Astrocyte of the spinal cord (primary cell): ENCODE data around the gene IGFALS.

Source experiments
- DNase-seq: peaks from one replicate; pipeline ENCODE4 v3.0.0; 2011; ENCODE audit warnings: low read depth, low spot score
- H3K4me3 ChIP-seq: 2 replicates; pipeline ENCODE4 v1.5.1; 2011; ENCODE audit warnings: low read depth, mild to moderate bottlenecking, low read length, moderate library complexity
- in situ Hi-C: cut with HindIII; loops from 2 replicates; pipeline ENCODE4 v1.10.0; 2017; ENCODE audit warnings: low sequenced_read_pairs
- TF ChIP-seq, protein P1 (sequence below): IDR thresholded peaks from 2 replicates; pipeline ENCODE4 v1.5.1; 2012; ENCODE audit warnings: low read depth, mild to moderate bottlenecking, low read length, inconsistent platforms

Gene IGFALS

DNA sequence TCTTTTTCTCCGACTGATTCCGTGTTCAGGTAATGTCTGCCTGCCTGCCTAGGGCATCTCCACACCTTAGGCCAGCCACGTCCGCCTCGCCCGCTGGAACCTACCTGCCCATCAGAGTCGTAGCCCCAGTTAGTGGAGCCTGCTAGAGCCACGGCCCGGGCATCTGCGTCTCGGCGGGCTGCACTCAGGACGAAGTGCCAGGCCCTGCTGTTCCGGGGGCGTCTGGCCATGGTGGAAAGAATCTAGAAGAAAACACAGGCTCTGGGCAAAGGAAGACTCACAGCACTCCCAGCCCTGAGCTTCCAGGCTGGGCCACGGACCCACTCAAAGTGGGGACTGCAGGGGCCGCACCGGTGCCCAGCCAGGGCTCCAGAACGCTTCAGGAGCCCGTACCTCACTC is 12.3 kb downstream of the IGFALS start:
- peak overlapping the region; percentile 71 for H3K4me3 ChIP-seq
- DNase-seq = no peak
- TF ChIP-seq, protein P1, sequence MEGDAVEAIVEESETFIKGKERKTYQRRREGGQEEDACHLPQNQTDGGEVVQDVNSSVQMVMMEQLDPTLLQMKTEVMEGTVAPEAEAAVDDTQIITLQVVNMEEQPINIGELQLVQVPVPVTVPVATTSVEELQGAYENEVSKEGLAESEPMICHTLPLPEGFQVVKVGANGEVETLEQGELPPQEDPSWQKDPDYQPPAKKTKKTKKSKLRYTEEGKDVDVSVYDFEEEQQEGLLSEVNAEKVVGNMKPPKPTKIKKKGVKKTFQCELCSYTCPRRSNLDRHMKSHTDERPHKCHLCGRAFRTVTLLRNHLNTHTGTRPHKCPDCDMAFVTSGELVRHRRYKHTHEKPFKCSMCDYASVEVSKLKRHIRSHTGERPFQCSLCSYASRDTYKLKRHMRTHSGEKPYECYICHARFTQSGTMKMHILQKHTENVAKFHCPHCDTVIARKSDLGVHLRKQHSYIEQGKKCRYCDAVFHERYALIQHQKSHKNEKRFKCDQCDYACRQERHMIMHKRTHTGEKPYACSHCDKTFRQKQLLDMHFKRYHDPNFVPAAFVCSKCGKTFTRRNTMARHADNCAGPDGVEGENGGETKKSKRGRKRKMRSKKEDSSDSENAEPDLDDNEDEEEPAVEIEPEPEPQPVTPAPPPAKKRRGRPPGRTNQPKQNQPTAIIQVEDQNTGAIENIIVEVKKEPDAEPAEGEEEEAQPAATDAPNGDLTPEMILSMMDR = no peak
- in situ Hi-C loops = no loop called here

DNA sequence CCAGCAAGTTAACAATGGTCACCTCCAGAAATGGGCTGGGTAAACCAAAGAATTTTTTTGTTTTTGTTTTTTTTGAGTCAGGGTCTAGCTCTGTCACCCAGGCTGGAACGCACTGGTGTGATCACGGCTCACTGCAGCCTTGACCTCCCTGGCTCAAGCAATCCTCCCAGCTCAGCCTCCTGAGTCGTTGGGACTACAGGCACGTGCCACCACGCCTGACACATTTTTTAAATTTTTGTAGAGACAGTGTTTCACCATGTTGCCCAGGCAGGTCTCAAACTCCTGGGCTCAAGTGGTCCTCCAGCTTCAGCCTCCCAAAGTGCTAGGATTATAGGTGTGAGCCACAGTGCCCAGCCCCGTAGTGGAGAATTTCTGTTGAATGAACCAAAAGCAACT is 12.8 kb downstream of the IGFALS start:
- in situ Hi-C loops = no loop called here
- H3K4me3 ChIP-seq = no peak overlapping the region
- no peak for DNase-seq
- TF ChIP-seq, protein P1 = no peak

DNA sequence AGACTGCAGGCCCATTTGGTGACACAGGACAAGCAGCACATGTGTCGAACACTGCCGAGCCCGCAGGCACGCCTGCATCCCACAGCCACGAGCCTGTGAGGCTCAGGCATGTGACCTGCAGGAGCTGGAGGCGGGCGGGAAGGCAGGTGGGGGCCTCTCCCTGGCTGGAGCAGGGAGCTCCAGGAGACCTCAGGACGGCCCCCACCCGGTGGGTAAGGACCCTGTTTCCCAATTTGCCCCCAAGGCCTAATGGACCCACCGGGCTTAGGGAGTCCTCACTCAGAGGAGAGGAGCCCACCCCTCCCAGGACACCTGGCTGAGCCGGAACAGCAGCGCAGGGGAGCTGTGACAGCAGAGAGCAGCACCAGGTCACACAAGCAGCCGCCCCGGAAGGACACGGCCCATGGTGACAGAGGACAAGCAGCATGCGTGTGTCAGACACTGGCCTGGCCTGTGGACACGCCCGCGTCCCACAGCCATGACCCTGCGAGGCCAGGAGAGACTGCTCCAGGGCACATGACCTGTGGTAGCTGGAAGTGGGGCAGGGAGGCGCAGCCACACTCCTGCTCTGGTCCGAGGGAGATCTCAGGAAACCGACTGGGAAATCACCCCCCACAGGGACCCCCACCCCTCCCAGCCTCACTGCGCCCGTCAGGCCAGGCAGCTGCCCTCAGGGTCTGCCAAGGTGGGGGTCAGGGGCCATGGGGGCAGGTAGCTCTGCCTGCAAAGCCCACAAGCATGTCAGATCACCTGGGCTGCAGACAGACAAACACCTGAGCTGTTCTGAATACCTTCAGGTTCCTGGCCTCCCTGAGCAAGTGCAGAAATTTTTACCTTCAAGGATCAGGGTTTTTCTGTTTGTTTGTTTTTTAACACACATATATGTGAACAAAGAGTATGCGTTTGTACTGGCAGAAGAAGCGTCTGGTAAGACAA is 13.5 kb downstream of the IGFALS start:
- TF ChIP-seq, protein P1 = no peak
- in situ Hi-C loops = no loop called here
- DNase-seq = no peak
- H3K4me3 ChIP-seq = no peak overlapping the region

- in situ Hi-C loops = no loop called here
- DNase-seq = no peak
- no peak overlapping the region for H3K4me3 ChIP-seq
- TF ChIP-seq, protein P1 = no peak
These were observed 14.2 kb downstream of the IGFALS start for GRCh38 chr16:1779234-1779701.

DNA sequence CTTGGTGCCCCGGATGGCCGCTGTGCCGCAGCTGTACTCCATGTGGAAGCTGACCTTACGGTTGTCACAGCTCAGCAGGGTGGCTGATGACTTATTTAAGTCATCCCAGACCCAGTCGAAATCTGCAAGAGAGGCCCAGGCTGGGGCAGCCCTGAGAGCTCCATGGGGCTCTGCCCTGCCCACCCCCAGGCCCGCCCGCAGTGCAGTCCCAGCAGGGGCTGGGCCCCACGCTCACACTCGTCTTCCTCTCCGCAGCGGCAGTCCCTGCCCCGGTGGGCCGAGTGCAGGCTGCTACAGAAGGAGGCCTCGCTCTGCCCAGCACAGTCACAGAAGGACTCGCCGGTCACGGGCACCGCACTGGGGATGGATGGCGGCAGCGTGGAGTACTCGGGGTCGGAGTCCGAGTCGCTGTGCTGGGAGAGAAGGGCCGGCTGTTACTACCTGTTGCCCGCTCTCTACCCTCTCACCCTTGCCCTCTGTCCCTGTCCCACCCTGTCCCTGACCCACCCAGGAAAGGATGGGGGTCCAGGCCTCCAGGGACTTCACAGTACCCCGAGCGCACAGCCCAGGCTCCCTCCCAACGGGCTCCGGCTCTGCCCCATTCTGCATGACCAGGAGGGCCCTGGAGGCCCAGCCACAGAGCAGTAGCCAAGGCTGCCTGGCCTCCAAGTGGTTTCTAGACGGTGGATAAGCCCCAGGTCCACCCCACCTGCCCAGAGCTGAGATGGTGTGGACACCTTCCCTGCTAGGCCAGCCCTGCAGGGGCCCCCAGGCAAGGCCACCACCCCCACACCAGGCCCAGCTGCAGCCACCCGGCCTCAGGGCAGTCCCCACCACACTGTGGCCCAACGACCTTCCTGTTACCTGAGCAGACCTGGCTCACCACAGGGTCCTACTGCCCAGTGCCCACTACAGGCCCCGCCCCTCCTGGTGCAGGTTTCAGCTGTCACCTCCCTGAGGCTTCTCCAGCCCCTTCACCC is 15.0 kb downstream of the IGFALS start:
- no peak overlapping the region for H3K4me3 ChIP-seq
- TF ChIP-seq, protein P1 = no peak
- peak; percentile 43 for DNase-seq
- in situ Hi-C loops = no loop called here
